ENCODE measurements around the gene AQP9. TPM values are rescaled to one million over a fixed set of nuclear protein-coding genes. Genes with fewer than 3 reads are reported as not detected.

AQP9 gene
- total RNA-seq, 1 experiment from 2014 or later = not detected

- in situ Hi-C loops (cut with HindIII; ENCODE audit: low pct_unique_long_range_greater_than_20kb, low sequenced_read_pairs) (no loop called here), intact Hi-C loops (cut with micrococcal nuclease; ENCODE audit: unreplicated experiment) (no loop called here)
- no peak overlapping the region for H3K27ac ChIP-seq (ENCODE audit: low read length)
- ChIA-PET CTCF (interaction anchor here (0.6 to 1.2 kb wide), 3 partner anchors 217 to 1316 kb away, joined by 4 to 8 read pairs (median 4); no protein-coding TSS in a partner anchor), POLR2A (no interaction called here)
- peak; percentile 78 for TF ChIP-seq CTCF (IDR thresholded peaks at IDR 0.05)
- no peak for TF ChIP-seq POLR2AphosphoS5 (IDR thresholded peaks at IDR 0.05; ENCODE audit: low read depth, low read length)
- no peak overlapping the region for H3K4me3 ChIP-seq (ENCODE audit: low read depth in 2 of 2, low read length in 2 of 2)
- no peaks in the 10 kb centered on the region for H3K9me3 ChIP-seq (ENCODE audit: control insufficient read depth, insufficient read depth, low read depth, low read length)
- ATAC-seq (peak; percentile 89), DNase-seq (ENCODE audit: low read depth, low spot score) (no peak)
- H3K36me3 ChIP-seq (ENCODE audit: control insufficient read depth, insufficient read depth, low read length) = no peaks in the 10 kb centered on the region
- no peaks in the 10 kb centered on the region for H3K27me3 ChIP-seq (ENCODE audit: control insufficient read depth, insufficient read depth, low read length)
- no peaks in the 10 kb centered on the region for H3K4me1 ChIP-seq (ENCODE audit: control insufficient read depth, insufficient read depth, low read length)
- no TSS peak for BruUV-seq (replicated peaks)
Observed at GRCh38 chr15:58212909-58213526, 74.8 kb downstream of the AQP9 start.

GRCh38 chr15:58213587-58214338, 75.6 kb downstream of the AQP9 start:
- POLR2A ChIA-PET = no interaction called here
- ATAC-seq = no peak
- Histone ChIP-seq H3K36me3 (ENCODE audit: control insufficient read depth, insufficient read depth, low read length) (no peaks in the 10 kb centered on the region), H3K4me3 (ENCODE audit: low read depth in 2 of 2, low read length in 2 of 2) (no peak overlapping the region), H3K9me3 (ENCODE audit: control insufficient read depth, insufficient read depth, low read depth, low read length) (no peaks in the 10 kb centered on the region), H3K4me1 (ENCODE audit: control insufficient read depth, insufficient read depth, low read length) (no peaks in the 10 kb centered on the region), H3K27me3 (ENCODE audit: control insufficient read depth, insufficient read depth, low read length) (no peaks in the 10 kb centered on the region), H3K27ac (ENCODE audit: low read length) (no peak overlapping the region)
- no TSS peak for BruUV-seq (replicated peaks)
- in situ Hi-C loops (cut with HindIII; ENCODE audit: low pct_unique_long_range_greater_than_20kb, low sequenced_read_pairs) (no loop called here), intact Hi-C loops (cut with micrococcal nuclease; ENCODE audit: unreplicated experiment) (no loop called here)
- CTCF ChIA-PET = interaction anchor here (0.6 kb wide), 1 partner anchor 217 kb away, joined by 8 read pairs; no protein-coding TSS in a partner anchor
- TF ChIP-seq TCF7L2 (IDR thresholded peaks at IDR 0.05; ENCODE audit: low read depth, low read length) (no peak), SIN3A (IDR thresholded peaks at IDR 0.05; ENCODE audit: borderline replicate concordance, insufficient read depth, low read depth, low read length) (no peak), CTCF (IDR thresholded peaks at IDR 0.05) (no peak), REST (IDR thresholded peaks at IDR 0.05; ENCODE audit: insufficient read depth in 1 of 2, low read depth in 2 of 2, low read length in 1 of 2) (no peak), POLR2AphosphoS5 (IDR thresholded peaks at IDR 0.05; ENCODE audit: low read depth, low read length) (no peak)
- DNase-seq (ENCODE audit: low read depth, low spot score) = no peak

All from Panc1 (cell line).